Sciatic nerve (tissue), 2 donors: ENCODE data around the gene PDGFB. TPM values are rescaled to one million over a fixed set of nuclear protein-coding genes. Genes with fewer than 3 reads are reported as not detected.
A peak's percentile ranks its signal among the peaks of the same experiment; 100 is the strongest.

Experiments used
- ATAC-seq: fragments of 200-7000 bp; cut with Tn5 transposase; one replicate; pipeline ENCODE4 v1.9.1; 2020; ENCODE audit warnings: mild to moderate bottlenecking, moderate library complexity
- DNase-seq: peaks from one replicate; pipeline ENCODE4 v3.0.0-alpha.2; 2020; ENCODE audit warnings: low spot score
- intact Hi-C: fragments of 100-400 bp; cut with DNase I; formaldehyde crosslinking; loops from one replicate; pipeline ENCODE4 v1.14.2; 2022
- total RNA-seq: library from RNA; stranded (reverse); fragmentation: NEBNext Ultra II Directional; extraction: Animal tissue kit (Norgen Biotek cat#: 25700); gene quantifications from one replicate; pipeline ENCODE4 v1.2.1, GENCODE V29; 2021
- donor health status: DM: no; HTN: no; CAD: no.
- donor health status: DM: no; HTN: no; CAD: no.

Gene PDGFB
- total RNA-seq, 1 donor from 2014 or later, result 24.2 TPM

GRCh38 chr22:39245130-39246039 lies 603 bp upstream of the PDGFB start:
- DNase-seq (no peak), ATAC-seq (peak; percentile 2)
- intact Hi-C loops, result no loop called here

- no peak for ATAC-seq
- intact Hi-C loops, result loop anchor here (5.0 kb wide), 1 partner anchor 72 kb away; no protein-coding TSS in a partner anchor
- DNase-seq, result no peak
These were observed 666 bp downstream of the PDGFB start for GRCh38 chr22:39244136-39244495.

- intact Hi-C loops, result loop anchor here (5.0 kb wide), 1 partner anchor 71 kb away; no protein-coding TSS in a partner anchor
- ATAC-seq (no peak), DNase-seq (no peak)
These were observed 1.2 kb downstream of the PDGFB start for GRCh38 chr22:39243439-39244135.

- intact Hi-C loops, result loop anchor here (5.0 kb wide), 1 partner anchor 71 kb away; no protein-coding TSS in a partner anchor
- DNase-seq (no peak), ATAC-seq (no peak)
These were observed 2.0 kb downstream of the PDGFB start for GRCh38 chr22:39242595-39243438.

DNA sequence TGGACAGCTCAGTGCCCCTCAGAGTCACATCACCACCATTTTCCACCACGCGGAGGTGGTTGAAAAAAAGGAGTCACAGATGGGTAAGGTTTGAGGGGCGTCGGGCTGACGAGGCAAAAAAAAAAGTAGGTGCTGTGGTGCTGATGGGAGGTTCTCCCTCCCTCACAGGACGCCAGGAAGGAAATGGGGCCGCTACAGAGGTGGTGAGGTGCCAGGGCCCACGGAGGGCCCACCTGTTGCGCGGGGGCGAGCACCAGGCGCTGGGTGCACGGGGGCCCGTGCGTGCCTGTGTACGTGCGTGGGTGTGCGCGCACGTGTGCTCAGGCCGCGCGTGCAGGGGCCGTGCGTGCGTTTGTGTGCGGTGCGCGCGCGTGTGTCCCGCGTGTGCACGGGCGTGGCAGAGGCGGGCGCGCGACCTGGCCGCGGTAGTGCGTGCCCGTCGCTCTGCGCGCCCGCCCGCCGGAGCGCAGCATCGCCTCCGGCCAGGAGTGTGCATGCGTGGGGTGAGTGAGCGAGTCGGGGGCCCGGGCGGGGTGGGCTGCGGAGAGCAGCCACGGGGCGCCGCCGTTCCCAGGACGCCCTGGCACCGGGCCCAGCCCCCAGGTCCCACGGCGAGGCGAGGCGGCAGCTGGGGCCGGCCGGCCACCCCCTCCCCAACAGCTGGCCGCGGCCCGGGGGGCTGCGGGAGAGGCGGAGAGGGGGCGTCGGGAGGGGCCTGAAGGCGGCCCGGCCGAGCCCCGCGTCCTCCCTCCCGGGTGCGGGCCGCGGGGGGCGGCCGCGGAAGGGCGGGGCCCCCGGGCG lies 2.8 kb downstream of the PDGFB start:
- no peak for DNase-seq
- intact Hi-C loops, result loop anchor here (5.0 kb wide), 1 partner anchor 70 kb away; no protein-coding TSS in a partner anchor
- ATAC-seq, result peak; percentile 5

DNA sequence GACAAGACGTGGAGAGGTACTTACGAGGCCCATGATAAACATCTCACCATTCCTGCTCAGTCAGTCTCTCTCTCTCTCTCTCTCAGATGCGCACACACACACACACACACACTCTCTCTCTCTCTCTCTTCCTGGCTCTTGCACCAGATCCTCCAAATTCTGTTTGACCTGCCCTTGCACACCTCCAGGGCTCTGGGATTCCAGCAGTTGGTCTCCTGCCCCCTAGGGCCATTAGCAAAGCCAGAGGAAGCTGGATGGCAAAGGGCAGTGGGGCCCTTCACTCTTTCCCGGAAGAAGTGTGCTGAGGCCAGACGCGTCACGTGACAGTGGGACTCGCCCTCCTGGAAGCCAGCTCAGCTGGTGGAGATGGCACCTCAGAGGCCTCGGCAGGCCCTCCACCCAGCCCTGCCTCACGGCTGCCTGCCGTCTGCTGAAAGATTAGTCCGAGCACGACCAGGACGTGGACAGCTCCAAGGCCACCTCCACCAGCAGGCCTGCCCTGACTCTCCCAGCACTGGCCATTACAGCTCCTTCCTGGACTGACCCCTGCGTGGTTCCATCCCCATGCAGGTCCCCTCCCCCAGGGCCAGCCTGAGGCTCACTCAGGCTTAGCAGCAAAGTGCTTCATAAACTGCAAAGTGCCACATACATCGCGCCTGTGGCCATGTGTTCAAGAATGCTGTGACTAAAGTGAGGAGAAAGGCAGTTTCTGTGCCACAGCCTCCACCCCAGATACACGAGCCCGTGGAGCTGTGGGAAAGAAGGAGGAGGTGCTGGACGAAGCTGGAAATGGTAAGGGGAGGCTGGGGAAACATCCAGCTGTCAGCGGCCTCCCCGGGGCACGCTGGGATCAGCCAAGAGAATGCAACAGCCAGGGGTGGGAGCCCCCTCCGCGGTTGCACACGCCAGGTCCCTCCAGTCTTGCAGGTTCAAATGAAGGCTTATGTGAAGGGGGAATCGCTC lies 3.7 kb downstream of the PDGFB start:
- intact Hi-C loops, result loop anchor here (5.0 kb wide), 1 partner anchor 69 kb away; no protein-coding TSS in a partner anchor
- no peak for DNase-seq

GRCh38 chr22:39239561-39240423 lies 5.0 kb downstream of the PDGFB start:
- DNase-seq, result no peak
- intact Hi-C loops, result loop anchor here (5.0 kb wide), 1 partner anchor 67 kb away; no protein-coding TSS in a partner anchor
- no peak for ATAC-seq

More for the DNA sequence above, 3.7 kb downstream of the PDGFB start:
- ATAC-seq, result peak; percentile 39

GRCh38 chr22:39238966-39239505 lies 5.7 kb downstream of the PDGFB start:
- no peak for DNase-seq
- intact Hi-C loops, result no loop called here
- no peak for ATAC-seq

DNA sequence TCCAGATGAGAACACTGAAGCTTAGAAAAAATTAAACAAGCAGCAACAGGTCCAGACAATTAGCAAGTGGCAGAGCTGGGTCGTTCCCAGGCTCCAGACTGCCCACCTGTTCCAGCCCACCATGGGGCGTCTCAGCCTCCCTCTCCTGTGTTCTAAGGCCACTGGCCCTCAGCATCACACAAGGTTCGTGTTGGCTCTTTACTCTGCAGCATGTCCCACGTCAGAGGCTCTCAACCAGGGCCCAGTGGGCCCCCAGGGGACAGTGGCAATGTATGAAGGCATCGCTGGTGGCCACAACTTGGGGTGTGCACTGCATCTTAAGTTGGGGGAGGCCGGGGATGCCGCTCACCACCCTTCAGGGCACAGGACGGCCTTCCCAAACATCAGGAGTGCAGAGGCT lies 6.2 kb downstream of the PDGFB start:
- DNase-seq (no peak), ATAC-seq (no peak)
- intact Hi-C loops, result no loop called here

DNA sequence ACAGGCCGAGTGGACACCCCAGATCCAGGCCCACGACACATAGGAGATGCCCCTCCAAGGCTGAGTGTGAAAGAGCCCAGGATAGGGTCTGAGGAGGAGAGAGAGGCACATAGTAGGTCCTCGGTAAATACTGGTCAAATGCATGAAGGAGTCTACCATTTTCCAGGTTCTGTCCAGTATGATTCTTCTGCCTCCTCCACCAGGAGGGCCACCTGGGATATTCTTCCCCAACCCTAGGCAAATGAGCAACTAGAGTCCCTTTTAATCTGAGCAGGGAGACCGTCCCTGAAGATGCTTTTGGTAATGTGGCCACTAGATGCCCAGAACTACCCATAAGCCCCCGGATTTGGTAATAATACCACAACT lies 6.7 kb downstream of the PDGFB start:
- intact Hi-C loops, result no loop called here
- ATAC-seq (no peak), DNase-seq (no peak)

- DNase-seq, result no peak
- intact Hi-C loops, result no loop called here
- peak; percentile 6 for ATAC-seq
These were observed 7.3 kb downstream of the PDGFB start for GRCh38 chr22:39237318-39238100.

DNA sequence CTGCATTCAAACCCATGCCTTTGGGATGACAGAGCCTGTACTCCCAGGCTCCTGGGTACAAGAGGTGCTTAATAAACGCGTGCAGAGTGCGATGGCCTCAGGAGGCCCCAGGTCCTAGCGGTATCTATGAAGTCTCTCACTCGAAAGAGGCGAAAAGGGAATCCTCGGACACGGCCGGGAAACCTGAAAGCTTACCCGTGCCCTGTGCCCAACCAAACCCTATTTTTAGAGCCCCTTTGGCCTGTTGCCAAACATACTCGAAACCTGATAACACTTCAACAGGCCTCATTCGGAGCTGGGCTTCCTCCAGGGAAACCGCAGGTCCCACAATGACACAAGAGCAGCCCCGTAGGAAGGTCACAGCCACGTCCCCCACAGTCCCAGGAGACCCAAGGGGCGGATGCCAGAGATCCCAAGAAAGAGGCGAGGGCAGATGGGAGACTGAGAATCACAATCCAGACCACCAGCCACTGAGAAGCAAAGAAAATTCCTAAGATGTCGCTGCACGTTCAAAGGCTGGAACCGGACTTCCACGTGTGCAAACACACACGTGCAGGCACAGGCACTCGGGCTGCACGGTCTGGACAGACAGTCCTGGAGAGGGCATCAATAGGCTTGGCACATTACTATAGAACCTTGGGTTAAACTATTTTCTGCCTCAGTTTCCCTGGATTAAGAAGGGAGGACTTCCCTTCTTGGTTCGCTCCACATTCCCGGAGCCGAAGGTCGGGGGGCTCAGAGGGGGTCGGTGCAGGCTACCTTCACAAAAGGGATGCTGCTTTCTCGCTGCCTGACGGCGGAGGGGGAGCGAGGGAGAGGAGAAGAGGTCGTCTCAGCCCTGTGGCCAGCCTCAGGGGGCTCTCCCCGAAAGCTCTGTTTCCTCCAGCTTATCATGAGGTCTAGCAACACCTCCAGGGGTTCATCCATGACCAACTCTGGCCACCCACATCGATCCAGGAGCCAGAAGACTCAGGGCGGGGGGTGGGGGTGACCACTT lies 8.2 kb downstream of the PDGFB start:
- DNase-seq (no peak), ATAC-seq (no peak)
- intact Hi-C loops, result no loop called here

DNA sequence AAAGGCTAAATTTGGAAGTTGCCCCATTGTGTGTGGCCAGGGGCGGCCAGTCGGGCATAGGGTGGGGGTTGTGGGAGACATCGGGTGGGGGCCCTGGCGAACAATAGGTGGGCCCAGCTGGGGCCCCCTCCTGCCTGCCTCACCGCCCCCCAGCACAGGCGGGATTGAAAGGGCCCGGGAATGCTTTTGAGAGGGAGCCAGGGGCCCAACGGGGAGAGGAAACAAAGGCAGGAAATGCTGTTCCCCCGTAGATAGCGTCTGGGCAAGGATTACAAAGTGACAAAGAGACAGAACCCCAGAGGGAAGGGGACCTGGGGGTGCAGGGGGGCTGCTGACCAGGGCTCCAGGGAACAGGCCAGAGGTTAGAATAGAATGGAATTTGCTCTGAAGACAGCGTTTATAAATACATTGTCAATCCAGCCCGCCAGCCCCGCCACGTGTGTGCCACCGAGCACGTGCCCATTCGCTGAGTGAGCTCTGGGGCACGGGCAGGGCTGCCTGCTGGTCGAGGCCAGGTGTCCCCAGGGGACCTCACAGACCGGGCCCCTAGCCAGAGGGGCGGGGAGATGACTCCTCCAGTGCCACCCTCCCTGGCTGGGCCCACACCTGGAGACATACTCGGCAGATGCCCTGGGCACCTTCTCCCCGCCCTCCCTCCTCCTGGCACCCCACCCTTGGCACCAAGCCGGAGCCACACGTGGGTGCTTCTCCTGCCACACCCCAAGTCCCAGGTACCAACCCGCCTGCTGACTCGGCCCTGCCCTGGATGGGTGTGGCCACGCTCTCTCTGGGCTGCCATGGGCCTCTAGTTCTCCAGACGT lies 9.7 kb downstream of the PDGFB start:
- DNase-seq (no peak), ATAC-seq (no peak)
- intact Hi-C loops, result loop anchor here (5.0 kb wide), 1 partner anchor 48 kb away; no protein-coding TSS in a partner anchor
